ENCODE measurements around the gene FAM168A. TPM values are rescaled to one million over a fixed set of nuclear protein-coding genes. Genes with fewer than 3 reads are reported as not detected.
A peak's percentile ranks its signal among the peaks of the same experiment; 100 is the strongest.

FAM168A gene
- total RNA-seq, 2 donors from 2014 or later: 8.9 to 14.0 TPM

DNA sequence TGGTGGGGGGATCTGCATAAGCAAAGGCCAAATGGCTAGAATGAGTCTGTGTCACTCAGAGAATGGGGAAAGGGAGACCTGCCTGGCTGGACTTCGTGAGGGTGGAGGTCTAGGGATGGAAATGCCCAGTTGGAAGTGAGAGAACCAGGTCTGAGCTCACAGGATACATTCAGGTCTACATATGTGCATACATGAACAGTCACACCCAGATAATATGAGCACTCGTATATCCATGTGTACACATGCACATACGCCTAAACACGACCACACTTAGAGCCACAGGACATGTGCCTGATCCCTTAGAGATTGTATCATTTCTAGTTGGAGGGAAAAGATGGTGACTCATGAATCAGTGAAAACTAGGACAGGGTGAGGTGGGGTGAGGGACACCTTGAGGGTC is 242.8 kb downstream of the FAM168A start:
- DNase-seq: no peak
- no peak overlapping the region for H3K4me3 ChIP-seq
- 81 to 84% methylated on average over 4 of the region's 4 CpGs for WGBS, 2 donors
- no peaks in the 10 kb centered on the region for H3K27me3 ChIP-seq
- H3K27ac ChIP-seq: no peak overlapping the region
- TF ChIP-seq, protein P1, sequence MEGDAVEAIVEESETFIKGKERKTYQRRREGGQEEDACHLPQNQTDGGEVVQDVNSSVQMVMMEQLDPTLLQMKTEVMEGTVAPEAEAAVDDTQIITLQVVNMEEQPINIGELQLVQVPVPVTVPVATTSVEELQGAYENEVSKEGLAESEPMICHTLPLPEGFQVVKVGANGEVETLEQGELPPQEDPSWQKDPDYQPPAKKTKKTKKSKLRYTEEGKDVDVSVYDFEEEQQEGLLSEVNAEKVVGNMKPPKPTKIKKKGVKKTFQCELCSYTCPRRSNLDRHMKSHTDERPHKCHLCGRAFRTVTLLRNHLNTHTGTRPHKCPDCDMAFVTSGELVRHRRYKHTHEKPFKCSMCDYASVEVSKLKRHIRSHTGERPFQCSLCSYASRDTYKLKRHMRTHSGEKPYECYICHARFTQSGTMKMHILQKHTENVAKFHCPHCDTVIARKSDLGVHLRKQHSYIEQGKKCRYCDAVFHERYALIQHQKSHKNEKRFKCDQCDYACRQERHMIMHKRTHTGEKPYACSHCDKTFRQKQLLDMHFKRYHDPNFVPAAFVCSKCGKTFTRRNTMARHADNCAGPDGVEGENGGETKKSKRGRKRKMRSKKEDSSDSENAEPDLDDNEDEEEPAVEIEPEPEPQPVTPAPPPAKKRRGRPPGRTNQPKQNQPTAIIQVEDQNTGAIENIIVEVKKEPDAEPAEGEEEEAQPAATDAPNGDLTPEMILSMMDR (IDR thresholded peaks at IDR 0.05): no peak
- TF ChIP-seq POLR2A (IDR thresholded peaks at IDR 0.05): no peak
- no peaks in the 10 kb centered on the region for H3K36me3 ChIP-seq (replicated peaks in 1 of 2; ENCODE audit: insufficient read depth in 1 of 2, low read depth in 2 of 2)
- no peak for ATAC-seq
- peaks cover 6% of the 10 kb centered on the region for H3K4me1 ChIP-seq
- no peaks in the 10 kb centered on the region for H3K9me3 ChIP-seq
- intact Hi-C loops (cut with DNase I): loop anchor here (5.0 kb wide), 1 partner anchor 37 kb away; no protein-coding TSS in a partner anchor

DNA sequence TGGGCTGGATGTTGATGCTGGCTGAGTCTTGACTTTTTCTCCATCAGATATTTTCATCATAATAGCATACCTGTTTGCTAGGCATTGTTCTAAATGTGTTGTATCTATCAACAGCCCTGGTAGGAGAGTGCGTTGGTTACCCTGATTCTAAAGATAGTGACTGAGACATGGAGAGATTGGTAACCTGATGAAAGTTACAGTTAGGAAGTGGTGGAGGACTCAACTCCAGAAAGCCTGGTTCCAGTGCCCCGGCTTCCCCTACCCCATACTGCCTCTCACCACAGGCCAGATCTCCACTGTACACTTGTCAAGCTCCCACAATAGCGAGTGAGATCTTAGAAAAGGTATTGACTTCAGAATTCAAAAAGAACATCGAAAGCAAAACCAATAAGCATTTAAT is 244.5 kb downstream of the FAM168A start:
- DNase-seq (no peak), ATAC-seq (no peak)
- no peak overlapping the region for H3K4me3 ChIP-seq
- H3K27me3 ChIP-seq: no peaks in the 10 kb centered on the region
- peaks cover 6% of the 10 kb centered on the region for H3K4me1 ChIP-seq
- intact Hi-C loops (cut with DNase I): no loop called here
- WGBS, 2 donors: 74 to 86% methylated on average over 4 of the region's 4 CpGs
- no peaks in the 10 kb centered on the region for H3K9me3 ChIP-seq
- TF ChIP-seq, protein P1 (IDR thresholded peaks at IDR 0.05): no peak
- no peak for TF ChIP-seq POLR2A (IDR thresholded peaks at IDR 0.05)
- no peaks in the 10 kb centered on the region for H3K36me3 ChIP-seq (replicated peaks in 1 of 2; ENCODE audit: insufficient read depth in 1 of 2, low read depth in 2 of 2)
- H3K27ac ChIP-seq: no peak overlapping the region

DNA sequence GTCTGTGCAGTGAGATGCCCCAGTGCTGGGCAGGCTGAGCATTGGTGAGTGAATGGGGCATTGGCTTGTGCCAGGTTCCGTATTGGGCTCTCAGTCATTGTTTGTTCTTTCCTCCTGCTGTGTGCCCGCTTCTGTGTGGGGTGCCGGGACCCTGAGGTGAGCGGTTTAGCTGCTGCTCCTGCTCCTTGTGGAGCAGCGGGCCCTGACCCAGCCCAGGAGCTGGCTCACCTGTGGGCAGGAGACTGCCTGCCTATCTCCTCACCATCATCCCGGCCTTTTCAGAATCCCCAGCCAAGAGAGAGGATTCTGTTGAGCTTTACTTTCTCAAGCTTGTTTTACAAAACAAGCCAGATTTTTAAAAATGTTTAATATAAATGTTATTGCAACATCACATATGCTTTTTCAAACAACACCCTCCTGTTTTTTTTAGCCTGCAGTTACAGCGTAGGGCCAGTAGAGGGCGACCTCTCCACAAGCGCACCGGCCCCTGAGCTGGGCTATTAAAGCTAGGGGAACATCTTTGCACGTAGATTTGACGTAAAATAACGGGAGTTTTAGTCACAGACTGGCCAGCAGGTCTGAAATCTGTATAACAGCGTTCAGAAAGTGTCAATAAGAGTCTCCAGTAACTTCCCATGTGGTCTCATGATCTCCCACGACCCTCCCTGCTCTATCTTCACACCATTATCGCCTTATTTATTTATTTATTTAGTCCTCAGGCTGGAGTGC is 246.8 kb downstream of the FAM168A start:
- 18 to 19% methylated on average over 16 of the region's 16 CpGs for WGBS, 2 donors
- H3K4me1 ChIP-seq: peaks cover 6% of the 10 kb centered on the region
- H3K9me3 ChIP-seq: no peaks in the 10 kb centered on the region
- ATAC-seq (peak; percentile 73), DNase-seq (peak; percentile 54 to 65 (median 64))
- no peaks in the 10 kb centered on the region for H3K27me3 ChIP-seq
- TF ChIP-seq POLR2A (IDR thresholded peaks at IDR 0.05): no peak
- TF ChIP-seq, protein P1 (IDR thresholded peaks at IDR 0.05): peak; percentile 88 to 99 (median 93)
- H3K4me3 ChIP-seq: no peak overlapping the region
- intact Hi-C loops (cut with DNase I): no loop called here
- no peak overlapping the region for H3K27ac ChIP-seq
- H3K36me3 ChIP-seq (replicated peaks in 1 of 2; ENCODE audit: insufficient read depth in 1 of 2, low read depth in 2 of 2): no peaks in the 10 kb centered on the region

Small RNA genes lying within 50 kb of the gene (small RNA-seq; reads per million reads assigned to genes)
- gene AP000763.2 (not detected), gene HMGN2P38 (not detected)

Other genes starting within 250 kb of the FAM168A start
- gene RELT, start 221.7 kb downstream of the FAM168A start, total RNA-seq: under 1 TPM; 0.33 to 0.52 TPM
- gene PLEKHB1, start 48.5 kb upstream of the FAM168A start, total RNA-seq: 10 to 100 TPM; 22.4 to 42.5 TPM
- gene RAB6A, start 163.0 kb upstream of the FAM168A start, total RNA-seq: 10 to 100 TPM; 54.5 to 92.0 TPM
- 10 to 100 TPM in 1 of 2 donors, 1 to 10 TPM in 1; 9.2 to 17.9 TPM for gene MRPL48, start 189.8 kb upstream of the FAM168A start, total RNA-seq